GM12864 (cell line): ENCODE data around the gene ZBTB42.

Source experiments
- DNase-seq: peaks from one replicate; pipeline ENCODE4 v3.0.0-alpha.2; 2011; ENCODE audit warnings: low read depth
- H3K4me3 ChIP-seq: 2 replicates; pipeline ENCODE4 v1.5.1; 2011; ENCODE audit warnings: mild to moderate bottlenecking, low read depth, low read length, control low read depth
- TF ChIP-seq, protein P1 (sequence below): IDR thresholded peaks from 2 replicates; pipeline ENCODE4 v1.5.1; 2011; ENCODE audit warnings: low read depth, mild to moderate bottlenecking, moderate library complexity, low read length, control low read depth, inconsistent platforms; ENCODE audit errors: missing control alignments

The ZBTB42 gene

DNA sequence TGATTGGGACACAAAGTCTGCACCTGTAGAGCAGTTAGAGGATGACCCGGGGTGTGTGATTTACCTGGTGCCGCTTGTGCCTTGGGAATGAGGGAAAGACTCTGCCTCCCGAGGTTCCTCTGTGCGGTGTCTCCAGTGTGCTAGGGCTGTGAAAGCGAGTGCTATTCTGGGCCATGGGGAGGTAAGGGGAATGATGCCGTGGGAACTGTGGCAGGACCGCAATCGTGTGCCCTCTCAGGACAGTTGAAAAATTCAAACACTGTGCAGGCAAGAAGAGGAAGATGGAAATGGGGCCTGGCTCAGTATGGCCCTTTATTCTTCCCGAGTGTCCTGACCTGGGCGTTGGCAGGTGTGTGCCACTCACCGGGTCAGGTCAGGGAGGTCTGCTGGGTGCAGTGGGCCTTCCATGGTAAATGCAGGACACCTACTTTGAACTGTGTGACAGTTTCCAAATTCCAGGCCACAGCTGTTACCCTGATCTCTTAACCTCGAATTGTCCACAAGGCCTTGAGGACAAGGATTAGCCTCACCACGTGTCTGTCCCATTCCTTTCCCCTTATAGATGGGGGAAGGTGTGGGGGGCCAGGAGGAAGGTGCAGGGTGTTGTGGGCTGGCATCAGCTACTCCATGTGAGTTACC is 46.6 kb upstream of the ZBTB42 start:
- DNase-seq: no peak
- TF ChIP-seq, protein P1, sequence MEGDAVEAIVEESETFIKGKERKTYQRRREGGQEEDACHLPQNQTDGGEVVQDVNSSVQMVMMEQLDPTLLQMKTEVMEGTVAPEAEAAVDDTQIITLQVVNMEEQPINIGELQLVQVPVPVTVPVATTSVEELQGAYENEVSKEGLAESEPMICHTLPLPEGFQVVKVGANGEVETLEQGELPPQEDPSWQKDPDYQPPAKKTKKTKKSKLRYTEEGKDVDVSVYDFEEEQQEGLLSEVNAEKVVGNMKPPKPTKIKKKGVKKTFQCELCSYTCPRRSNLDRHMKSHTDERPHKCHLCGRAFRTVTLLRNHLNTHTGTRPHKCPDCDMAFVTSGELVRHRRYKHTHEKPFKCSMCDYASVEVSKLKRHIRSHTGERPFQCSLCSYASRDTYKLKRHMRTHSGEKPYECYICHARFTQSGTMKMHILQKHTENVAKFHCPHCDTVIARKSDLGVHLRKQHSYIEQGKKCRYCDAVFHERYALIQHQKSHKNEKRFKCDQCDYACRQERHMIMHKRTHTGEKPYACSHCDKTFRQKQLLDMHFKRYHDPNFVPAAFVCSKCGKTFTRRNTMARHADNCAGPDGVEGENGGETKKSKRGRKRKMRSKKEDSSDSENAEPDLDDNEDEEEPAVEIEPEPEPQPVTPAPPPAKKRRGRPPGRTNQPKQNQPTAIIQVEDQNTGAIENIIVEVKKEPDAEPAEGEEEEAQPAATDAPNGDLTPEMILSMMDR: no peak
- peak overlapping the region; percentile 70 for H3K4me3 ChIP-seq

DNA sequence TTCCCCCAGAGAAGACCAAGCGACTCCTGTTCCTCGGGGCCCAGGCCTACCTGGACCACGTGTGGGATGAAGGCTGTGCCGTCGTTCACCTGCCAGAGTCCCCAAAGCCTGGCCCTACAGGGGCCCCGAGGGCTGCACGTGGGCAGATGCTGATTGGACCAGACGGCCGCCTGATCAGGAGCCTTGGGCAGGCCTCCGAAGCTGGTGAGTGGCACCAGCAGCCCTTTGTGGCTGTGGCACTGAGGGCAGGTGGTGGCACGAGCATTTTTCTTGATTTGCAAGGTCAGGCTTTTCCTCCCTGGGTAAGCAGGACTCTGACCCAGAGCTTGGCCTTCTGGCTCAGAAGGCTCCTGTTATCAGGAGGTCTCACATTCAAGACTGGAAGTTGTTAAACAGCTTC is 45.3 kb upstream of the ZBTB42 start:
- TF ChIP-seq, protein P1: no peak
- DNase-seq: no peak
- no peak overlapping the region for H3K4me3 ChIP-seq

DNA sequence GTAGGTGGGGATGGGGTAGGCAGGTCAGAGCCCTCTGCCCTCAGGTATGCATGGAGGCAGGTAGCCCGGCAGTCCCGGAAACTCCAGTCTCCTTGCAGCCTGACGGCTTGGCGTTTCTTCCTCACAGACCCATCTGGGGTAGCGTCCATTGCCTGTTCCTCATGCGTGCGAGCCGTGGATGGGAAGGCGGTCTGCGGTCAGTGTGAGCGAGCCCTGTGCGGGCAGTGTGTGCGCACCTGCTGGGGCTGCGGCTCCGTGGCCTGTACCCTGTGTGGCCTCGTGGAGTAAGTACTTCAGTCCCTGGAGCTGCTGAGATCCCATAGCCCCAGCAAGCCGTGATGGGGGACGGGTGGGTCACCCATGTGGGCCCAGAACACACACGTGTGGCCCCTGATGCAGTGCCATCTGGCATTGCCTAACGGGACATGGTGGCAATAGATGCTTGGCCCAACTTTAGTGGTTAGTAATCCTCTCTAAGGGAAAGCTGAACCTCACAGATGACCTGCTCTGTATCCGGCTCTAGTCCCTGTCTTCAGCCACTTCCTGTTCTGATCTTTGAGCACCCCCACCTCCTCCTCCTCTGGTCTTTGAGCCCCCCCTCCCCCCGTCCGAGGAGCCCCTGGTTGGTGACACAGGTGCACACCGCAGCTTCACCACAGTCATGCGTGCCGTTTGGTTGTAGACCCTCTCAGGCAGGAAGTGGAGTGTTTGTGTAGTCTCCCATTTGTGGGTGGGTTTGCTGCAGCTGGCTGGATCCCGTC is 44.2 kb upstream of the ZBTB42 start:
- TF ChIP-seq, protein P1: no peak
- no peak for DNase-seq
- no peak overlapping the region for H3K4me3 ChIP-seq

GRCh38 chr14:104757238-104757585 is 43.7 kb upstream of the ZBTB42 start:
- no peak overlapping the region for H3K4me3 ChIP-seq
- TF ChIP-seq, protein P1: no peak
- DNase-seq: no peak

GRCh38 chr14:104757681-104758392 is 43.1 kb upstream of the ZBTB42 start:
- H3K4me3 ChIP-seq: no peak overlapping the region
- TF ChIP-seq, protein P1: no peak
- DNase-seq: no peak

- H3K4me3 ChIP-seq: no peak overlapping the region
- no peak for DNase-seq
- TF ChIP-seq, protein P1: no peak
These were observed 41.6 kb upstream of the ZBTB42 start for GRCh38 chr14:104758981-104759969.
